ENCODE results near the gene EPN2.

Gene EPN2

DNA sequence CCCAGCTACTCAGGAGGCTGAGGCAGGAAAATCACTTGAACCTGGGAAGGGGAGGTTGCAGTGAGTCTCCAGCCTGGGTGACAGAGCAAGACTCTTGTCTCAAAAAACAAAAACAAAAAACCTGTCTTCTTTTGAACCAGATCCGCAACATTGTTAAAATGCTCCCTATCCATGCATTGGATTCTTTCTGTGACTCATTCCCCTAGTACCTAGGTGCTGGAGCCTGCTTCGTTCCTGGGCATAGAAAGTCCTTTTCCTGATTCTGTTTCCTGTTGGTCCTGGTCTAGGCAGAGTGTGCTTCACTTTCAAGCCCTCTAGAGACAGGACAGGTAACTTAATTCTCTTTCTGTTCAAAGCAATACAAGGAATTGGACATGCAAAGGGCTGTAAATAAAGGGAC is 5.2 kb downstream of the EPN2 start:
- DNase-seq: no peak

GRCh38 chr17:19242926-19243325 is 5.8 kb downstream of the EPN2 start:
- no peak for DNase-seq

GRCh38 chr17:19243838-19244237 is 6.7 kb downstream of the EPN2 start:
- no peak for DNase-seq

DNA sequence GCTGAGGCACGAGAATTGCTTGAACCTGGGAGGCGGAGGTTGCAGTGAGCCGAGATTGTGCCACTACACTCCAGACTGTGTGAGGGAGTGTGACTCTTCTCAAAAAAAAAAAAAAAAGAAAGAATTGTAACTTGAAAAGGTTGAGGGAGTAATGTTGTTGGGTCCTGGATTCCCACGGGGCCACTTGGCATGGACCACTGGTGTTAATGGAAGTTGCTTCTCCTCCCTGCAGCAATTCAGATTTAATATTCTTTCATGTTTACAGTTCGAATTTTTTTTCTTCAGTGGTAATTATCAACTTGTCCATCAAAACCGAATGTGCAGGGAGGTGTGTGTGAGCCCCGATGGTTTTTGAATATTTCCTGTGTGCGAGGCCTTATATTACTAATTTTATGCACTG is 7.2 kb downstream of the EPN2 start:
- no peak for DNase-seq

- no peak for DNase-seq
Measured at GRCh38 chr17:19244781-19245180, 7.6 kb downstream of the EPN2 start.

- DNase-seq: no peak
Measured at GRCh38 chr17:19247473-19247872, 10.3 kb downstream of the EPN2 start.

GRCh38 chr17:19248151-19248927 is 11.2 kb downstream of the EPN2 start:
- DNase-seq: no peak

GRCh38 chr17:19248928-19249574 is 11.9 kb downstream of the EPN2 start:
- DNase-seq: no peak

DNA sequence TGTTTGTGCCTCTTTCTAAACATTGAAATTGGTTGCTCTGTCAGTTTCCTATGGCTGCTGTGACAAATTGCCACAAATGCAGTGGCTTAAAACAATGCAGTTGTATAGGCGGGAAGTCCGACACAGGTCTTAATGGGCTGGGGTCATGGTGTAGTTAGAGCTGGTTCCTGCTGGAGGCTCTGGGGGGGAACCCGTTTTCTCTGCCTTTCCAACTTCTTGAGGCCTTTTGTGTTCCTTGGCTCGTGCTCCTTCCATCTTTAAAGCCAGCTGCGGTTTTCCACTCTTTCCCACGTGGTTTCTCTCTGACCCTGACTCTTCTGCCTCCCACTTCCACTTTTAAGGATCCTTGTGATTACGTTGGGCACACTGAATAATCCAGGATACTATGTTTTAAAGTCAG is 12.5 kb downstream of the EPN2 start:
- no peak for DNase-seq

GRCh38 chr17:19250421-19251173 is 13.4 kb downstream of the EPN2 start:
- DNase-seq: no peak

DNA sequence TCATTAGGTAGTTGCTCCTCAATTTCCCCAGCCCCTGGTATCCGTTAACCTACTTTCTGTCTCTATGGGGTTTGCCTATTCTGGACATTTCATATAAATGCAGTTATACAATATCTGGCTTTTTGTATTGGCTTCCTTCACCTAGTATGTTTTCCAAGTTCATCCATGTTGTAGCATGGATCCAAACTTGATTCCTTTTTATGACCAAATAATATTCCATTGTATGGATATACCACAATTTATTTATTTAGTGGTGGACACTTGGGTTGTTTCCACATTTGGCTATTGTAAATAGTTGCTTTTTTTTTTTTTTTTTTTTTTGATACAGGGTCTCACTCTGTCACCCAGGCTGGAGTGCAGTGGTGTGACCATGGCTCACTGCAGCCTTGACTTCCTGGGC is 15.9 kb downstream of the EPN2 start:
- no peak for DNase-seq

DNA sequence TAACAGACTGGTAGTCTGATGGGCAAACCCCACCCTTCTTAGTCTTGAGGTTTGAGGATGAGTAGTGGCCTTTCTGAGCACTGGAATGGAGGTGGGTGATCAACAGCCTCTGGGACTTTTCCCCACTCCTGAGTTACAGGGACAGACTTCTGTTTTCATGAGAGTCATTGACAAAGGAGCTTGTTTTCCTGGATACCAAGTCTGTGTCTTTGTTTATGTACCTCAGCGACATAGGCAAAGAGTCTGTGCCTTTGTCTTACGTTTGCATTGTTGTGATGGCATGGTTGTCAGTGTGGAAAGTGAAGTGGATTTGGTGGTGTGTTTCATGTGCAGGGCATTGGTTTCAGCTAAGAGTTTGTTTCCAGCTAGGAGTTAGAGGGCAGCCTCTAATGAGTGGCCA is 17.5 kb downstream of the EPN2 start:
- DNase-seq: no peak

GRCh38 chr17:19255279-19255678 is 18.1 kb downstream of the EPN2 start:
- DNase-seq: no peak

- no peak for DNase-seq
Measured at GRCh38 chr17:19258371-19258770, 21.2 kb downstream of the EPN2 start.

DNA sequence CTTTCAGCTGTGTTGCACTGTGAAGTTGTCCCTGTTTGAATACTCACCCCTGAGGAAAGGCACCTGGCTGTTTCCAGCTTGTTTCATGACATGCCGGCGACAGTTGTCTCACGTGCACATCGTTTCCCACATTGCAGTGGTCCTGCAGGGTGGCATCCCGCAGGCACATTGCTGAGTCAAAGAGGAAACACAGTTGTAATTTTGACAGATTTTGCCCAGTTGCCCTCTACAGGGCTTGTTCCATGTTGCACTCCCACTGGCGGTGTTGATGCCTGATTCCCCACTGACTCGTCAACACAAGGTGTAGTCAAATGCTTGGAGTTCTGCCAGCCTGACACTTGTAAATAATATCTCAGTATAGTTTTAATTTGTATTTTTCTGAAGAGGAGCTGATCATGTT is 23.8 kb downstream of the EPN2 start:
- no peak for DNase-seq

GRCh38 chr17:19261426-19261825 is 24.3 kb downstream of the EPN2 start:
- DNase-seq: no peak

DNA sequence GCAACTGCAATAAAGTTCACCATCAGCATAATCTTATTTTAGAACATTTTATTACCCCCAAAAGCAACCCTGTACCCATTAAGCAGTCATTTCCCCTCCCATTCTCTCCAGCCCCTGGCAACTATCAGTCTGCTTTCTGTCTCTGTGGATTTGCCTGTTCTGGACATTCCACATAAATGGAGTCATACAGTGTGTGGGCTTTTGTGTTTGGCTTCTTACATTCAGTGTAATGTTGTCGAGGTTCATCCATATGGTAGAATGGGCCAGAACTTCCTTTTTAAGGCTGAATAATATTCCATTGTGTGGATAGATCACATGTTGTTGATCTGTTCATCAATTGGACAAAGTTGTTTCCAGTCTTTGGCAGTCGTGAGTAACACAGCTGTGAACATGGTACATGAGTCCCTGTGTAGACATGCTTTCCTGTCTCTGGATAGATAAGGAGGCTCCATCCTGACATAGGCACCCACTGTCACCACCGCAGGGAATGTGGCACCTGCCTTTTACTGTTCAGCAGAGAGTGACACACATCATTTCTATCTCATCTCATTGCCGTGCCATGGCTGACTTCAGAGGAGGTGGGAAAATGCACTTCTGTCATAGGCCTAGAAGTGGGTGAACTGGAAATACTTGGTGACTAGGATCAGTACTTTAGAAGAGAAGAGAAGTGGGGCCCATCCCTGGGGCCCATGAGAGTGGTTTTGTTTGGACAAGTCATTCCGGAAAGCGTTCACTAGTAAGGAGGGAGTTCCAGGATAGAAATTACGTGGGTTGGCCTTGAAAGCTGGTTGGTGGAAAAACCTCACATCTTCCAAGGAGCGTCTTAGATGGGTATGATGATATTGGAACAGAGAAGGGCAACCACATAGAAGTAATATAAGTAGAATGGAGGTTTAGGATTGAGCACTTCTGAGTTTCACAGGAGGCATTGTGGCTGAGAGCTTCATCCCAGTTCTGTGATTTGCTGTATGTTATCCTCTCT is 25.8 kb downstream of the EPN2 start:
- no peak for DNase-seq

GRCh38 chr17:19263641-19264051 is 26.5 kb downstream of the EPN2 start:
- no peak for DNase-seq

GRCh38 chr17:19264268-19264667 is 27.1 kb downstream of the EPN2 start:
- no peak for DNase-seq

- DNase-seq: no peak
Measured at GRCh38 chr17:19264681-19265080, 27.5 kb downstream of the EPN2 start.

DNA sequence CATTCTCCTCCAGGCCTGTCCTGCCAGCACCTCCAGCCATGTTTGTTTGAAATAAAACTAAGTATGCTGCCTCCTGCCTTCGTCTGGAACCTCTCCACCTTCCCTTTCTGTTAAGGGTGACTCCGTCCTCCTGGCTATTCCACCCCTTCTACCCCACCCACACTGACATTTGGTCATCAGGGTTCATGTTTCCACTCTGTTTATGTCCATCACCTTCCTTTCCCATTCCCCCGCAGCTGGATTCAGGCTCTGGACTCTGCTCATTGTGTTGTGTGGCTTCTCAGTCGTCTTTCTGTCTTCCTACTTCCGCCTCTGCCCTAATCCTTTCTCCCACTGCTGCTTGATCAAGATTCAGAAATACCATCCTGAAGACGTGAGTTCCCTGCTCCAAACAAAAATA is 28.6 kb downstream of the EPN2 start:
- DNase-seq: no peak

- no peak for DNase-seq
Measured at GRCh38 chr17:19268611-19269010, 31.4 kb downstream of the EPN2 start.

GRCh38 chr17:19269106-19269505 is 31.9 kb downstream of the EPN2 start:
- DNase-seq: no peak
